Adrenal gland (tissue), 12 donors: ENCODE data around the gene CSNK1E. TPM values are rescaled to one million over a fixed set of nuclear protein-coding genes. Genes with fewer than 3 reads are reported as not detected.
A peak's percentile ranks its signal among the peaks of the same experiment; 100 is the strongest.

Experiments used
- DNase-seq, 7 donors: peaks; one replicate each; pipeline ENCODE4 v3.0.0-alpha.2; 2019 to 2020
- H3K27ac ChIP-seq, 5 donors: fragments of 200-600 bp; sonication (generic) in 4 of 5; 1 replicate in 3 of 5; 2 replicates in 2 of 5; pipeline versions ENCODE4 v1.5.1 to v1.8.0; 2016 to 2020; ENCODE audit warnings: mild to moderate bottlenecking in 1 of 5
- H3K27me3 ChIP-seq: fragments of 200-600 bp; 2 replicates; pipeline ENCODE4 v1.8.0; 2021
- H3K36me3 ChIP-seq, 2 donors: fragments of 200-600 bp; replicated peaks in 1 of 2; 1 replicate in 1 of 2; 2 replicates in 1 of 2; pipeline versions ENCODE4 v1.5.1 to v1.8.0; 2018 to 2022
- H3K4me1 ChIP-seq, 2 donors: fragments of 200-600 bp; replicated peaks in 1 of 2; 1 replicate in 1 of 2; 2 replicates in 1 of 2; pipeline versions ENCODE4 v1.5.1 to v1.8.0; 2018 to 2021
- H3K4me3 ChIP-seq, 4 donors: fragments of 200-600 bp; sonication (generic) in 3 of 4; one replicate each; pipeline ENCODE4 v1.5.1; 2016 to 2018
- H3K9me3 ChIP-seq, 3 donors: fragments of 200-600 bp; sonication (generic) in 1 of 3; replicated peaks in 1 of 3; 1 replicate in 2 of 3; 2 replicates in 1 of 3; pipeline versions ENCODE4 v1.5.1 to v1.8.0; 2016 to 2021
- CTCF ChIP-seq, 6 experiments: fragments of 450-650 bp in 4 of 6; fragments of 200-600 bp in 2 of 6; sonication (generic) in 1 of 6; IDR thresholded peaks; 1 replicate in 5 of 6; 2 replicates in 1 of 6; pipeline versions ENCODE4 v1.5.1 to v1.8.0; 2016 to 2021; ENCODE audit warnings: antibody characterized with exemption in 6 of 6, mild to moderate bottlenecking in 2 of 6, moderate library complexity in 1 of 6
- POLR2A ChIP-seq, 2 donors: fragments of 450-650 bp; IDR thresholded peaks; one replicate each; pipeline ENCODE4 v1.6.1; 2017; ENCODE audit warnings: antibody characterized with exemption in 2 of 2, mild to moderate bottlenecking in 2 of 2, moderate library complexity in 1 of 2
- WGBS, 4 donors: extraction: QIAGEN DNeasy Blood & Tissue Kit in 2 of 4; methylation state at CpG; one replicate each; pipeline versions ENCODE4 v1.1.5 to v1.1.7; 2013 to 2017; 5-methylcytosine and 5-hydroxymethylcytosine counted together
- intact Hi-C, 2 donors: fragments of 100-400 bp; cut with DNase I; formaldehyde crosslinking; loops; one replicate each; pipeline versions ENCODE4 v1.14.1 to v1.15.0; 2022 to 2023
- polyA plus RNA-seq, 3 donors: library from polyadenylated mRNA; stranded (reverse); fragments of 200-250 nt in 2 of 3; fragments of 350-450 nt in 1 of 3; fragmentation: Illumina TruSeq in 1 of 3; extraction: RNeasy Lipid Tissue Mini Kit (QIAGEN cat#74804) in 1 of 3; gene quantifications; one replicate each; pipeline ENCODE4 v1.2.3, GENCODE V29; 2013 to 2014
- total RNA-seq, 9 donors: library from RNA; depleted of rRNA in 4 of 9; stranded (reverse); fragments of >200 nt in 4 of 9; fragments of 120-200 nt in 1 of 9; fragmentation: NEBNext Ultra II Directional in 1 of 9; extraction: Animal tissue kit (Norgen Biotek cat#: 25700) in 1 of 9; gene quantifications; one replicate each; pipeline versions ENCODE4 v1.1.0 to v1.2.4, GENCODE V29; 2013 to 2023
- donor health status: healthy with polysubstance abuse.
- donor health status: Bipolar disorder and iron deficiency.
- donor health status: DM: yes; HTN: yes; CAD: no.
- donor health status: DM: no; HTN: no; CAD: no.
- donor health status: DM: no; HTN: no; CAD: no.
- donor health status: DM: yes; HTN: yes; CAD: no.

CSNK1E gene
- total and polyA plus RNA-seq, 12 donors, result 28.4 to 142 (median 73.7) TPM

- Histone ChIP-seq H3K27ac (no peak overlapping the region), H3K4me1 (peaks cover 0 to 5% of the 10 kb centered on the region in 2 donors), H3K36me3 (no peaks in the 10 kb centered on the region), H3K27me3 (no peaks in the 10 kb centered on the region), H3K9me3 (no peaks in the 10 kb centered on the region), H3K4me3 (no peak overlapping the region)
- DNase-seq, result peak in 3 of 7 donors; percentile 9 to 36 (median 13)
- intact Hi-C loops, result loop anchor here (5.0 to 10.0 kb wide), 4 partner anchors 86 to 298 kb away; partner anchors contain the start of genes BAIAP2L2 (in 1 of the 2) and PICK1 (in 1 of the 2)
- WGBS, 4 donors, result 90 to 94% (median 92%) methylated on average over 9 of the region's 9 CpGs
- TF ChIP-seq CTCF (IDR thresholded peaks at IDR 0.05), result no peak
- no peak for TF ChIP-seq POLR2A (IDR thresholded peaks at IDR 0.05)
Measured at GRCh38 chr22:38350444-38351359, 33.5 kb upstream of the CSNK1E start.

DNA sequence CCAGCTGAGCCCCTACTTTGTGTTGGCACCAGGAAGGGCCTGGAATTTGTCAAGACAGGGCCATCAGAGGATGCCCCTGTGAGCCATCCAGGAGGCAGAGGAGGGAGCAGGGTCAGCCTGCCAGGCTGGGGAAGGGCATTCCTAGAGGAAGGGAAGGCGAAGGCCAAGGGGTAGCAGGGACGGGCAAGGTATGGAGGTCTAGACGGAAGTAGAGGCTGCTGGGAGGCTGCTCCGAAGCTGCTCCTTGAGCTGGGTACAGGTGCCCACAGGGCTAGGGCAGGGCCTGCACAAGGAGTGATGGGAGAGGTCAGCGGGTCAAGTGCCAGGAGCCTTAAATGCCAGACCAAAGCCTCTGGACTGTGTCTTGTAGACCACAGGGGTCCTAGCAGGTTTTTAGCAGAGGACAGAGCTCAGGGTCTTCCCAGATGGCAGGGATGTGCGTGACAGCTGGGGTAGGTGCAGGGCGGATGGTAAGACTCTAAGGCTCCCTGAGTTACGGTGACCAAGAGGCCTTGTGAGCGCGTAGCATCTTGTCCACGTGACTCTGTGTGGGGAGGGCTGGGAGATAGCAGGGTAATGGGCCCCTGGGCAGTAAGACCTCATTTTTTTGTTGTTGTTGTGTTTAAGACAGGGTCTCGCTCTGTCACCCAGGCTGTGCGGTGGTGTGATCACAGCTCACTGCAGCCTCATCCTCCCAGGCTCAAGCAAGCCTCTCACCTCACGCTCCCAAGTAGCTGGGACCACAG, 31.7 kb upstream of the CSNK1E start:
- TF ChIP-seq POLR2A (IDR thresholded peaks at IDR 0.05) (no peak), CTCF (IDR thresholded peaks at IDR 0.05) (no peak)
- H3K27ac ChIP-seq, result no peak overlapping the region
- 78 to 87% (median 82%) methylated on average over 13 to 14 of the region's 14 CpGs for WGBS, 4 donors
- H3K27me3 ChIP-seq, result no peaks in the 10 kb centered on the region
- peaks cover 0 to 5% of the 10 kb centered on the region in 2 donors for H3K4me1 ChIP-seq
- H3K9me3 ChIP-seq, result no peaks in the 10 kb centered on the region
- no peaks in the 10 kb centered on the region for H3K36me3 ChIP-seq
- H3K4me3 ChIP-seq, result no peak overlapping the region
- peak in 4 of 7 donors; percentile 8 to 48 (median 12) for DNase-seq
- intact Hi-C loops, result no loop called here

GRCh38 chr22:38347944-38348750, 30.9 kb upstream of the CSNK1E start:
- 65 to 73% (median 67%) methylated on average over 10 to 14 of the region's 14 CpGs for WGBS, 4 donors
- peak in 5 of 7 donors; percentile 11 to 49 (median 22) for DNase-seq
- Histone ChIP-seq H3K4me1 (peaks cover 0 to 2% of the 10 kb centered on the region in 2 donors), H3K27ac (no peak overlapping the region), H3K4me3 (no peak overlapping the region), H3K27me3 (no peaks in the 10 kb centered on the region), H3K36me3 (no peaks in the 10 kb centered on the region), H3K9me3 (no peaks in the 10 kb centered on the region)
- intact Hi-C loops, result no loop called here
- no peak for TF ChIP-seq POLR2A (IDR thresholded peaks at IDR 0.05)
- TF ChIP-seq CTCF (IDR thresholded peaks at IDR 0.05), result no peak
